K562 (cell line): Measurements from ENCODE around the gene CD55. TPM values are rescaled to one million over a fixed set of nuclear protein-coding genes. Genes with fewer than 3 reads are reported as not detected.

ENCODE experiments used
- BMI1 ChIP-seq: fragments of 150-350 bp; IDR thresholded peaks from 2 replicates; pipeline ENCODE4 v1.6.1; 2014; ENCODE audit warnings: low read length
- CBFB ChIP-seq: sonication (generic); formaldehyde crosslinking; IDR thresholded peaks from 2 replicates; pipeline ENCODE4 v1.4.0; 2020; ENCODE audit warnings: mild to moderate bottlenecking, missing genetic modification reagents
- CBX3 ChIP-seq, 2 experiments: IDR thresholded peaks; 1 replicate in 1 of 2; 2 replicates in 1 of 2; pipeline ENCODE4 v1.6.1; 2012; ENCODE audit warnings: inconsistent platforms in 2 of 2, low read length in 2 of 2, borderline replicate concordance in 1 of 2, control low read depth in 1 of 2
- E2F5 ChIP-seq: sonication (generic); formaldehyde crosslinking; IDR thresholded peaks from 2 replicates; pipeline ENCODE4 v1.8.0; 2022; ENCODE audit warnings: mild to moderate bottlenecking, missing genetic modification reagents
- EP300 ChIP-seq: IDR thresholded peaks from 2 replicates; pipeline ENCODE4 v1.6.1; 2012; ENCODE audit warnings: low read length, improper control_type of control experiment
- FOXJ2 ChIP-seq: fragments of 200-800 bp; sonication (Bioruptor generic); IDR thresholded peaks from 2 replicates; pipeline ENCODE4 v1.6.1; 2016; ENCODE audit warnings: missing genetic modification characterization, missing compliant biosample characterization
- GATAD2A ChIP-seq: fragments of 450-650 bp; IDR thresholded peaks from 2 replicates; pipeline ENCODE4 v1.6.1; 2017
- REST ChIP-seq, 2 experiments: fragments of 450-650 bp; formaldehyde crosslinking in 1 of 2; IDR thresholded peaks; 2 replicates each; pipeline versions ENCODE4 v1.4.0 to v1.6.1; 2014 to 2020; ENCODE audit warnings: mild to moderate bottlenecking in 2 of 2, borderline replicate concordance in 1 of 2, low read depth in 1 of 2
- SP2 ChIP-seq: IDR thresholded peaks from 2 replicates; pipeline ENCODE4 v1.6.1; 2011; ENCODE audit warnings: mild to moderate bottlenecking, low read depth, low read length, moderate library complexity; ENCODE audit not compliant: poor library complexity, severe bottlenecking; ENCODE audit errors: extremely low read depth
- TRIM24 ChIP-seq, 2 experiments: fragments of 450-650 bp; IDR thresholded peaks; 2 replicates each; pipeline ENCODE4 v1.6.1; 2016
- TRIM28 ChIP-seq: fragments of 450-650 bp; IDR thresholded peaks from 2 replicates; pipeline ENCODE4 v1.6.1; 2017
- ZNF280A ChIP-seq: fragments of 450-650 bp; IDR thresholded peaks from 2 replicates; pipeline ENCODE4 v1.6.1; 2018; ENCODE audit warnings: mild to moderate bottlenecking, low read depth; ENCODE audit not compliant: partially characterized antibody
- ZNF696 ChIP-seq: fragments of 250-450 bp; sonication (Bioruptor Pico); conservative IDR thresholded peaks from 2 replicates; pipeline ENCODE4 v1.4.0; 2020; ENCODE audit warnings: mild to moderate bottlenecking, moderate library complexity
- polyA plus RNA-seq, 8 experiments: library from polyadenylated mRNA; depleted of rRNA in 4 of 8; stranded (reverse) in 5 of 8; unstranded in 3 of 8; fragments of >200 nt; fragmentation: Nextera tagmentation in 2 of 8; fragmentation: Illumina TruSeq in 1 of 8; extraction: Ambion mirVana in 2 of 8; extraction: Trizol in 1 of 8; gene quantifications; 2 replicates each; pipeline versions ENCODE4 v1.2.1 to v1.2.3, GENCODE V29; 2011 to 2014; ENCODE audit warnings: inconsistent platforms in 1 of 8, missing spikeins in 1 of 8
- total RNA-seq, 7 experiments: library from RNA; depleted of rRNA in 6 of 7; stranded (reverse); fragments of >200 nt in 6 of 7; fragmentation: Illumina TruSeq in 2 of 7; extraction: Trizol in 2 of 7; gene quantifications; 2 replicates each; pipeline versions ENCODE4 v1.2.1 to v1.2.3, GENCODE V29; 2011 to 2021; ENCODE audit warnings: low replicate concordance in 1 of 7

CD55 gene
- total and polyA plus RNA-seq, 9 of the 15 experiments (the other 6 are each of a cell fraction or from before 2014, with no cell fraction given): 17.7 to 150 (median 97.0) TPM

- TF ChIP-seq REST (IDR thresholded peaks at IDR 0.05; ENCODE audit: borderline replicate concordance): no peak
- no peak for TF ChIP-seq REST (CRISPR knock-in tag; IDR thresholded peaks at IDR 0.05; ENCODE audit: low read depth)
- no peak for TF ChIP-seq FOXJ2 (tag)
- TF ChIP-seq E2F5 (CRISPR knock-in tag): no peak
- no peak for TF ChIP-seq CBFB (CRISPR knock-in tag)
- TF ChIP-seq ZNF280A: peak; percentile 38
- TF ChIP-seq SP2: no peak
- no peak for TF ChIP-seq ZNF696 (CRISPR knock-in tag)
- peak; percentile 70; the same call in 1 of the 2 replicates for TF ChIP-seq TRIM28
- 0 out of 4 replicates have a peak, but pooled peaks of 1 of the 2 experiments have one; percentile 25 for TF ChIP-seq TRIM24 (IDR thresholded peaks at IDR 0.05)
- no peak for TF ChIP-seq BMI1
- no peak for TF ChIP-seq EP300
- peak in 1 of 2 experiments; percentile 49; a peak in 1 of 3 replicates for TF ChIP-seq CBX3 (IDR thresholded peaks at IDR 0.05; ENCODE audit: borderline replicate concordance in 1 of 2, low read length in 2 of 2)
- TF ChIP-seq GATAD2A: no peak
Measured at GRCh38 chr1:207291723-207292122, 29.8 kb upstream of the CD55 start (continued).
